Activated CD4-positive, alpha-beta T cell treated with anti-CD3 and anti-CD28 coated beads for 36 hours (primary cell): ENCODE measurements around the gene TMEM14A. TPM values are rescaled to one million over a fixed set of nuclear protein-coding genes. Genes with fewer than 3 reads are reported as not detected.

Experiments used
- ATAC-seq: fragments of 200-7000 bp; cut with Tn5 transposase; one replicate; pipeline ENCODE4 v1.10.0; 2021; ENCODE audit warnings: mild to moderate bottlenecking, moderate library complexity
- CTCF ChIA-PET: fragments of 350-600 bp; sonication (Branson Sonifier 250); formaldehyde crosslinking; loops from one replicate; lab custom pipeline; 2021; ENCODE audit warnings: antibody characterized with exemption; lab: Charles Lee
- POLR2A ChIA-PET: fragments of 350-600 bp; sonication (Branson Sonifier 250); formaldehyde crosslinking; loops from one replicate; lab custom pipeline; 2021; ENCODE audit warnings: antibody characterized with exemption, inconsistent platforms; lab: Charles Lee
- DNase-seq: peaks from one replicate; pipeline ENCODE4 v3.0.0-alpha.2; 2020
- H3K27ac Mint-ChIP-seq: one replicate; pipeline ENCODE4 v1.8.0; 2021; ENCODE audit warnings: mixed read lengths
- H3K27me3 Mint-ChIP-seq: one replicate; pipeline ENCODE4 v1.8.0; 2021; ENCODE audit warnings: mixed read lengths
- H3K36me3 Mint-ChIP-seq: one replicate; pipeline ENCODE4 v1.8.0; 2021; ENCODE audit warnings: low read depth, mixed read lengths
- H3K4me1 Mint-ChIP-seq: one replicate; pipeline ENCODE4 v1.8.0; 2021; ENCODE audit warnings: mixed read lengths
- H3K4me3 Mint-ChIP-seq: one replicate; pipeline ENCODE4 v1.8.0; 2021; ENCODE audit warnings: mild to moderate bottlenecking, moderate library complexity, mixed read lengths
- H3K9me3 Mint-ChIP-seq: one replicate; pipeline ENCODE4 v1.8.0; 2021; ENCODE audit warnings: low read depth, mixed read lengths
- intact Hi-C, 2 experiments: fragments of 100-400 bp; cut with DNase I in 1 of 2; cut with micrococcal nuclease in 1 of 2; formaldehyde crosslinking; loops; one replicate each; pipeline versions ENCODE4 v1.14.2 to v1.15.1; 2022 to 2024; cut with DNase I, micrococcal nuclease
- total RNA-seq, 2 experiments: library from RNA; stranded (reverse); gene quantifications; one replicate each; pipeline ENCODE4 v1.2.3, GENCODE V29; 2021

Gene TMEM14A, protein sequence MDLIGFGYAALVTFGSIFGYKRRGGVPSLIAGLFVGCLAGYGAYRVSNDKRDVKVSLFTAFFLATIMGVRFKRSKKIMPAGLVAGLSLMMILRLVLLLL
- total RNA-seq: 10 to 100 TPM; 10.4 to 18.8 TPM

DNA sequence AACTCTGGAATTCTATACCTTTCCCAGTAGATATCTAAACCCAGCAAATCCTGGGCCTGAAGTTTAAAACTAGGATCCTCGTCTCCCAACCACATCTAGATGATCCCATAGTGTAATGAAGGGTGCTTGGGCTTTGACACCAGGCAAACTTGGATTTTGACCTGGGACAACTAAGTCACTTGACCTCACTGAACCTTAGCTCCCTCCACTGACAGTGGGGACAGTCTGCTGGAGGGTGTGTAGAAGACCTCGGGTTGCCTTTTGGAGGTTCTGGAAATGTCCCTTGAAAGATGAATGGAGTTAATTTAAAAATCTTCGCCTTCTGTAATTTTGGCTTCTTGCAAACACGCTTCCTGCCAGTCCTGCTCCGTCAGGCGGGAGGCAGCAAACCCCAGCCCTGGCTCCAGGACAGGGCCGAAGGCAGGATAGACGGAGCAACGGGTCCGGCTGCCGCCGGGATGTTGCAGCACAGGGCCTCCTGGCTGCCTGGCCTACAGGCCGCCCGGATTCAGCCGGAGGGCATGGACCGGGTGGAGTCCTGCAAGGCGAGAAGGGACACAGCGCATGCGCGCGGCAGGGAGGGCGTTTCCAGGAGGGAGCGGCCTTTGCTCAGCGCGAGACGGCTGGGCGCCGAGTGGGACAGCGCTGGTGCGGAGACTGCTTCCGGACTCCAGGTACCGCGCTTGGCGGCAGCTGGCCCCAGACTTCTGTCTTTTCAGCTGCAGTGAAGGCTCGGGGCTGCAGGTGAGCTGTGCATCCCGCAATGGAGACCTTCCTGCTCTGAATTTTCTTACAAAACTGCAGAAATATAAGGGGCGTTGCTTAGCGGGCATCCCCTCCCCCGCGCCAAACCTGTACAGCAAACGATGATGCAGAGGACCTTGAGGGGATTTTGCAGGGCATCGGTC, at the start of gene TMEM14A:
Gene TMEM14A, plus strand, starts transcription at position 612 of the 908 bp plus-strand sequence. CDS start 5,990 bp downstream, outside the sequence.
- DNase-seq (peak; percentile 96), ATAC-seq (peak; percentile 99)
- Mint-ChIP-seq H3K36me3 (peaks cover 7% of the 10 kb centered on the region), H3K27ac (peak within 1 kb of the TSS; percentile 81), H3K27me3 (no peaks in the 10 kb centered on the region), H3K4me1 (peaks cover 46% of the 10 kb centered on the region), H3K4me3 (peak within 1 kb of the TSS; percentile 81), H3K9me3 (no peaks in the 10 kb centered on the region)
- ChIA-PET CTCF (interaction anchor here (1.0 to 1.2 kb wide), 2 partner anchors 15 to 255 kb away, joined by 3 to 5 read pairs; no protein-coding TSS in a partner anchor), POLR2A (interaction anchor here (1.1 kb wide), 1 partner anchor 249 kb away, joined by 3 read pairs; no protein-coding TSS in a partner anchor)
- intact Hi-C loops: loop anchor here in 1 of 2 experiments (1.0 kb wide), 2 partner anchors 93 to 250 kb away; partner anchors contain the start of genes EFHC1 and TRAM2

DNA sequence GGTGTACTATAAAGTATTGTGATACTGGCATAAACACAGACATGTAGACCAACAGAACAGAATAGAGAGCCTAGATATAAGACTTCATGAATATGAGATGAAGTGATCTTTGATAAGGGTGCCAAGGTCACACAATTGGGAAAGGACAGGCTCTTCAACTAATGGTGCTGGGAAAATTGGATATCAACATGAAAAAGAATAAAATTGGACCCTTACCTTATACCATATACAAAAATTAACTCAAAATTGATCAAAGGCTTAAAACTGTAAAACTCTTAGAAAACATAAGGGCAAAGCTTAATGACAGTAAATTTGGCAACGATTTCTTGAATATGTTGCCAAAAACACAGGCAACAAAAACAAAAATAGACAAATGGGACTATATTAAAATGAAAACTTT, 49.3 kb upstream of the TMEM14A start:
- CTCF ChIA-PET: interaction anchor here (0.6 kb wide), 1 partner anchor 21 kb away, joined by 4 read pairs; no protein-coding TSS in a partner anchor
- POLR2A ChIA-PET: no interaction called here
- no peaks in the 10 kb centered on the region for H3K36me3 Mint-ChIP-seq
- no peak for ATAC-seq
- DNase-seq: no peak
- no peaks in the 10 kb centered on the region for H3K9me3 Mint-ChIP-seq
- H3K4me1 Mint-ChIP-seq: no peaks in the 10 kb centered on the region
- H3K27ac Mint-ChIP-seq: no peak overlapping the region
- intact Hi-C loops: no loop called here
- peaks cover 5% of the 10 kb centered on the region for H3K27me3 Mint-ChIP-seq
- H3K4me3 Mint-ChIP-seq: no peak overlapping the region

DNA sequence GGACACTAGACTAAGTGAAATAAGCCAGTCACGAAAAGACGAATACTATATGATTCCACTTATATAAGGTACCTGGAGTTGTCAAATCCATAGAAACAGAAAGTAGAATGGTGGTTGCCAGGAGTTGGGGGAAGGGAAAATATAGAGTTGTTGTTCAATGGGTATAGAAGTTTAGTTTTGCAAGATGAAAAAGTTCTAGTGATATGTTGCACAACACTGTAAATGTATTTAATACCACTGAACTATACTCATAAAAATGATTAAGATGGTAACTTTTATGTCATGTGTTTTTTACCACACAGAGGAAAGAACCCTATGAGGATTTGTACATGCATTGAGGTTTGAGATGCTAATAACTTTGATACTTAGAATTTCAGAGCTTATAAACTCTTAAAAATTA, 48.1 kb upstream of the TMEM14A start:
- H3K9me3 Mint-ChIP-seq: no peaks in the 10 kb centered on the region
- CTCF ChIA-PET: no interaction called here
- intact Hi-C loops: no loop called here
- POLR2A ChIA-PET: no interaction called here
- no peak overlapping the region for H3K27ac Mint-ChIP-seq
- H3K4me3 Mint-ChIP-seq: no peak overlapping the region
- no peaks in the 10 kb centered on the region for H3K4me1 Mint-ChIP-seq
- H3K36me3 Mint-ChIP-seq: no peaks in the 10 kb centered on the region
- H3K27me3 Mint-ChIP-seq: peaks cover 2% of the 10 kb centered on the region
- no peak for ATAC-seq
- DNase-seq: no peak

DNA sequence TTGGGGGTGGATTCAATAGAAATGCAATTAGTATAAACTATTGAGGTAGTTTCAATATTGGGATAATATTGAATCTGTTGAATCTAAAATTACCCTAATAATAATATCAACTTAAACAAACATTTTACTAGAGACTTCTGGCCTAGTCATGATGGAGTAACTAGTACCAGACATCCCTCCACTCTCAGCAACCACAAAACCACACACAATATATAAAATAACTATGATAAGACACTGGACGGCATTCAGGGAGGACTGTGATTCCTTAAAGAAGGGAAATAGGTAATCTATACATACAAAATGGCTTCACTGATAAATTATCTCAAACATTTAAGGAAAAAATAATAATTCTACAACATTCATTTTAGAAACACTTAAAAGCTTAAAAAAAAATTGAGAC, 38.9 kb upstream of the TMEM14A start:
- ChIA-PET CTCF (no interaction called here), POLR2A (no interaction called here)
- intact Hi-C loops: no loop called here
- H3K4me1 Mint-ChIP-seq: peaks cover 18% of the 10 kb centered on the region
- H3K4me3 Mint-ChIP-seq: no peak overlapping the region
- no peaks in the 10 kb centered on the region for H3K9me3 Mint-ChIP-seq
- DNase-seq (no peak), ATAC-seq (no peak)
- no peaks in the 10 kb centered on the region for H3K27me3 Mint-ChIP-seq
- H3K27ac Mint-ChIP-seq: no peak overlapping the region
- no peaks in the 10 kb centered on the region for H3K36me3 Mint-ChIP-seq

DNA sequence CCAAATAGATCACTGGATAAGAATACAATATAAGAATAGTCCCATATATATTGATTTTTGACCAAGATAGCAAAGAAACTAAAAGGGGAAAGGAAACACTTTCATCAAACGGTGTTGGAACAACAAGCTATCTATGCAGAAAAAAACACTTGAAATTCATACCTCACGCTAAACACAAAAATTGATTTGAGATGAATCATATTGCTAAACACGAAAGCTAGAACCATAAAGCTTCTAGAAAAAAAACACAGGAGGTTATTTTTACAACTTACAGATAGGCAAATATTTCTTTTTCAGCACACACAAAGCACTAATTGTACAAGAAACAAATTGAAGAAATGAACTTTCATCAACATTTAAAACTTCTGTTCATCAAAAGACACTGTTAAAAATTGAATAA, 36.7 kb upstream of the TMEM14A start:
- H3K9me3 Mint-ChIP-seq: no peaks in the 10 kb centered on the region
- CTCF ChIA-PET: interaction anchor here (0.7 to 2.6 kb wide), 10 partner anchors 16 to 268 kb away, joined by 3 to 26 read pairs (median 4); no protein-coding TSS in a partner anchor
- H3K4me3 Mint-ChIP-seq: no peak overlapping the region
- peaks cover 2% of the 10 kb centered on the region for H3K27me3 Mint-ChIP-seq
- peaks cover 18% of the 10 kb centered on the region for H3K4me1 Mint-ChIP-seq
- intact Hi-C loops: loop anchor here in 1 of 2 experiments (2.0 kb wide), 1 partner anchor 57 kb away; the partner anchor contains the start of gene TRAM2
- H3K36me3 Mint-ChIP-seq: no peaks in the 10 kb centered on the region
- DNase-seq: no peak
- H3K27ac Mint-ChIP-seq: peak overlapping the region; percentile 87
- no peak for ATAC-seq
- POLR2A ChIA-PET: interaction anchor here (0.6 kb wide), 1 partner anchor 79 kb away, joined by 3 read pairs; no protein-coding TSS in a partner anchor

DNA sequence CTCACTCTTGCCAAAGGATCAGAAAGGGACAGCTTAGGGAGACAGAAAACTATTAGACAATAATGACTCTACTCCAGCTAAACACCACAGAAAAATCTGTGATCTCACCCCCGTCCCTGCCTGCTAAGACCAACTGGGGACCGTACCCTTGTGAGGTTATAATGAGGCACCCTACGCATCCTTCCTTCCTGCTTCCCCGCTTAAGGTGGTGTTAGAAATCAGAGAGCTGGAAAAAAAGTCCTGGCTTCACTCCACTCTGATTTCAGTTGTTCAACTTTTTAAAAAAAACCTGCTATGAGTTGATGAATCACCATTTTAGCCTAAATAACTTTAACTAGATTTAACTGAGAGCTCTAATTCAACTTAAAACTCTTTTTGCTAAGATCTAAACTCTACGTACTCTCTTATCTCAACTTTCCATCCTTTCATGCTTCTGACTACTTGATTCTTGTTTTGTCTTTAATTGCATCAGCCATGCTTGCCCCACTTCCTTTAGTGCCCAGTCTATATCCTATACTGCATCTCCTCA, 35.8 kb upstream of the TMEM14A start:
- ATAC-seq: peak; percentile 93
- H3K27me3 Mint-ChIP-seq: peaks cover 6% of the 10 kb centered on the region
- ChIA-PET POLR2A (no interaction called here), CTCF (interaction anchor here (0.7 to 2.6 kb wide), 12 partner anchors 15 to 245 kb away, joined by 3 to 26 read pairs (median 4); no protein-coding TSS in a partner anchor)
- intact Hi-C loops: loop anchor here in 1 of 2 experiments (2.0 to 5.0 kb wide), 2 partner anchors 58 to 473 kb away; partner anchors contain the start of gene TRAM2
- H3K4me1 Mint-ChIP-seq: peaks cover 18% of the 10 kb centered on the region
- H3K4me3 Mint-ChIP-seq: peak overlapping the region; percentile 24
- DNase-seq: peak; percentile 62
- peak overlapping the region; percentile 87 for H3K27ac Mint-ChIP-seq
- no peaks in the 10 kb centered on the region for H3K36me3 Mint-ChIP-seq
- no peaks in the 10 kb centered on the region for H3K9me3 Mint-ChIP-seq

DNA sequence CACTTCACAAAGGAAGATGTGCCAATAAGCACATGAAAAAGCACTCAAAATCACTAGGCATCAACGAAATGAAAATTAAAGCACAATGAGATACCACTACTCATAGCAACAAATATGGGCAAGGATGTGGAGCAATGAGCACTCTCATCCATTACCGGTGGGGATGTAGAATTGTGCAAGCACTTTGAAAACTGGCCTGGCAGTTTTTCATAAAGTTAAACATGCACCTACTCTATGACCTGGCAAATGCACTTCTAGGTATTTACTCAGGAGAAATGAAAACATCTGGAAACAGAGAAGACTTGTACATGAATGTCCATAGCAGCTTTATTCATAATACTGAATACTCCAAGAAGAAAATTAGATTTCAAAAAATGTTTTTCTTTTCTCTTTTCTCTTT, 34.1 kb upstream of the TMEM14A start:
- Mint-ChIP-seq H3K4me3 (no peak overlapping the region), H3K9me3 (no peaks in the 10 kb centered on the region), H3K27me3 (peaks cover 9% of the 10 kb centered on the region), H3K27ac (no peak overlapping the region), H3K36me3 (no peaks in the 10 kb centered on the region), H3K4me1 (peaks cover 19% of the 10 kb centered on the region)
- CTCF ChIA-PET: no interaction called here
- POLR2A ChIA-PET: no interaction called here
- intact Hi-C loops: loop anchor here in 1 of 2 experiments (5.0 kb wide), 1 partner anchor 475 kb away; no protein-coding TSS in a partner anchor
- no peak for DNase-seq
- ATAC-seq: no peak

DNA sequence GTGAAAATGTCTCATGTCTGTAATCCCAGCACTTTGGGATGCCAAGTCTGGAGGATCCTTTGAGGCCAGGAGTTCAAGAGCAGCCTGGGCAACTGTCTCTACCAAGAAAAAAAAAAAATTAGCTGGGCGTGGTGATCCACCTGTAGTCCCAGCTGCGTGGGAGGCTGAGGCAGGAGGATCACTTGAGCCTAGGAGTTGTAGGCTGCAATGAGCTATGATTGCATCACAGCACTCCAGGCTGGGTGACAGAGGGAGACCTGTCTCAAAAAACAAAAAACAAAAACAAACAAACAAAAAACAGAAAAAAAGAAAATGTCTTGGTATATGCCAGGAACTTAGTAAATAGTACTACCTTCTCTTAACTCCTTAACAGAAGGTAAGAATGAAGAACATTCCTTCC, 31.4 kb upstream of the TMEM14A start:
- H3K36me3 Mint-ChIP-seq: no peaks in the 10 kb centered on the region
- H3K4me3 Mint-ChIP-seq: no peak overlapping the region
- H3K4me1 Mint-ChIP-seq: peaks cover 16% of the 10 kb centered on the region
- no peaks in the 10 kb centered on the region for H3K9me3 Mint-ChIP-seq
- DNase-seq: no peak
- ChIA-PET CTCF (interaction anchor here (0.6 to 4.5 kb wide), 2 partner anchors 12 to 238 kb away, joined by 4 to 36 read pairs; no protein-coding TSS in a partner anchor), POLR2A (no interaction called here)
- H3K27ac Mint-ChIP-seq: no peak overlapping the region
- no peak for ATAC-seq
- peaks cover 14% of the 10 kb centered on the region for H3K27me3 Mint-ChIP-seq
- intact Hi-C loops: loop anchor here in 1 of 2 experiments (5.0 kb wide), 1 partner anchor 477 kb away; no protein-coding TSS in a partner anchor

DNA sequence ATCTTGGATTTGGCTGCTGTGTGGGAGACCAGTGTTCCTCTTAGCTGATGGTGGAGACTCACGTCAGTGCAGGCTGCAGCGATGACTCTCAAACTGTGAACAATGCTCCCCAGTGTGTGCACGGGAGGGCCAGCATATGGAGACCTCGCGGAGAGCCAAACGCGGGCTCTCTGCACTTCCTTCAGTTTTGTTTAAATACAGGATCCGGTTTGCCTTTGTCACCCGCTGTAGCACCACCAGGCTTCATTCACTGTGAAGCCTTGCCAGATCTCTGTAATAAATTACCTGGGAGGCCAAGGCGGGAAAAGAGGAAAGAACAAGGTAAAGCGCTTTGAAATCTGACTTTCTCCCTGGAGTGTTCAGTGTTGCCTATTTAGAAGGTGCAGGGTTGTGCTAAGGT, 30.7 kb upstream of the TMEM14A start:
- DNase-seq (no peak), ATAC-seq (no peak)
- peaks cover 14% of the 10 kb centered on the region for H3K27me3 Mint-ChIP-seq
- intact Hi-C loops: no loop called here
- no peak overlapping the region for H3K4me3 Mint-ChIP-seq
- H3K9me3 Mint-ChIP-seq: no peaks in the 10 kb centered on the region
- POLR2A ChIA-PET: no interaction called here
- no peaks in the 10 kb centered on the region for H3K36me3 Mint-ChIP-seq
- H3K27ac Mint-ChIP-seq: no peak overlapping the region
- CTCF ChIA-PET: interaction anchor here (0.6 to 4.5 kb wide), 2 partner anchors 11 to 587 kb away, joined by 3 to 36 read pairs; no protein-coding TSS in a partner anchor
- H3K4me1 Mint-ChIP-seq: peaks cover 9% of the 10 kb centered on the region

DNA sequence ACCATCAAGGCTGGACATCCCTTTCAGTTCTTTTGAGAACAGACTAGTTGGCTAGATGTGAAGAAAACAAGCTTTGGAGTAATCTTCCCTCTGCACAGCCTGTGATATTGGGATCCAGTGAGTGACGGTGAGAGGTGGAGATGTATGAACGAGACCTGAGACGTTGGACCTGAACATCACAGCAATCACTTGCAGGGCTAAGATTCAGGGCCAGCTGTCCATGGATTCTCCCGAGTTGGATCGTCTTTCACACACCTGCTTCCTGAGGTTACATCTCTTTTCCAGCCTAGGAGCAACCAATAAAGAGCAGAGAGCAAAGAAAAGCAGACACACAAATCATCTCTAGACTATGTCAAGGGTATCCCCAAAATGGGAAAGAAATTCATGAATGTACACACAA, 30.0 kb upstream of the TMEM14A start:
- Mint-ChIP-seq H3K27ac (no peak overlapping the region), H3K27me3 (peaks cover 14% of the 10 kb centered on the region), H3K4me3 (no peak overlapping the region), H3K4me1 (peaks cover 6% of the 10 kb centered on the region), H3K9me3 (no peaks in the 10 kb centered on the region), H3K36me3 (no peaks in the 10 kb centered on the region)
- ChIA-PET POLR2A (no interaction called here), CTCF (interaction anchor here (0.6 to 4.5 kb wide), 2 partner anchors 10 to 587 kb away, joined by 3 to 36 read pairs; no protein-coding TSS in a partner anchor)
- ATAC-seq: no peak
- intact Hi-C loops: no loop called here
- DNase-seq: no peak

DNA sequence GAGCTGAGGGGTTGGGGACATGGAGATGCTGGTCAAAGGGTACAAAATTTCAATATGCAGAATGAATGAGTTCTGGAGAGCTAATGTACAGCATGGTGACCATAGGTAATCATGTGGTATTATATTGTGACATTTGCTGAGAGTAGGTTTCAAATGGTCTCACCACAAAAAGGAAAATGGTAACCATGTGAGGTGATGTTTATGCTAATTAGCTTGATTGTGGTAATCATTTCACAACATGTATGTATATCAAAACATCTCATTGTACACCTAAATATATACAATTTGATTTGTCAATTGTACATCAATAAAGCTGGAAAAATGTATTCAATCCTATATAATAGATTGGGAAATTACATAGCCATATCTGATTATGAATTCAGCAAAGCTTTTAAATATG, 29.5 kb upstream of the TMEM14A start:
- CTCF ChIA-PET: interaction anchor here (0.7 to 4.5 kb wide), 2 partner anchors 10 to 21 kb away, joined by 3 to 36 read pairs; no protein-coding TSS in a partner anchor
- intact Hi-C loops: no loop called here
- Mint-ChIP-seq H3K27me3 (peaks cover 14% of the 10 kb centered on the region), H3K36me3 (no peaks in the 10 kb centered on the region), H3K9me3 (no peaks in the 10 kb centered on the region), H3K27ac (no peak overlapping the region), H3K4me1 (peaks cover 3% of the 10 kb centered on the region), H3K4me3 (no peak overlapping the region)
- DNase-seq (no peak), ATAC-seq (no peak)
- POLR2A ChIA-PET: no interaction called here
